CD4-positive, alpha-beta T cell treated with Interleukin-6 for 4 hours (primary cell): ENCODE measurements around the gene OR13J1.

ENCODE experiments used
- DNase-seq: peaks from one replicate; pipeline ENCODE4 v3.0.0-alpha.2; 2020; ENCODE audit warnings: mixed read lengths

Gene OR13J1

DNA sequence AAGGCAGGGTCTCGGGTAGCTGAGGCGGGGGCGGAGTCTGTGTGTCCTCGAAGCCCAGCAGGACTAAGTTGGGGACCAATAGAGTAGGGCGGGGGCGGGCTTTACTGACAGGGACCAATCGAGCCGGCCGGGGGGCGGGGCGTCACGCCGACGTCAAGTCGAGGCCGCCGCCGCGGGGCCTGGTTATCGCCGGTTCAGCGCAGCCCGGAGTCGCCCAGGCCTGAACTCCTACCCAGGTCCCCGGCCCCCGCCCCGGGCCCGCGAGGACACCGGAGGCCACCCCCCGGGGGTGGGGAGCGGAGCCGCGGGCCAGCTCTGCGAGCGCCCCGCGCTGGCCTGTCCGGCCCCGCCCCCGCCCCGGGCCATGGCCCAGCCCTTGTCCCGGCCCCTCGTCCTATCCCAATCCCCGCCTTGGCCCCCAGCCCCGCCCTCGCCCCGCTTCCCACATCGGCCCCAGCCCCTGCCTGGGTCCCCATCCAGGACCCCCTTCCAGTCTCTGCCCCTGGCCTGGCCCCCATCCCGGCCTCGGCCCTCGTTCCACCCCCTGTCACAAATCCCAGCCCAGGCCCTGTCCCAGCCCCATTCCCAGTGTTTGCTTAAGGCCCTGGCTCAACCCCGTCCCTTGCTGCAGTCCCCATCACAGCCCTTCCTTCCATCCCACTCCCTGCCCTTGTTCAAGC is 41.0 kb downstream of the OR13J1 start, which contains the start of gene TMEM8B:
Gene TMEM8B (plus strand): TSS at position 145 of the 680 bp plus-strand sequence. CDS start 220 bp downstream, at position 365.
- DNase-seq: peak; percentile 98

DNA sequence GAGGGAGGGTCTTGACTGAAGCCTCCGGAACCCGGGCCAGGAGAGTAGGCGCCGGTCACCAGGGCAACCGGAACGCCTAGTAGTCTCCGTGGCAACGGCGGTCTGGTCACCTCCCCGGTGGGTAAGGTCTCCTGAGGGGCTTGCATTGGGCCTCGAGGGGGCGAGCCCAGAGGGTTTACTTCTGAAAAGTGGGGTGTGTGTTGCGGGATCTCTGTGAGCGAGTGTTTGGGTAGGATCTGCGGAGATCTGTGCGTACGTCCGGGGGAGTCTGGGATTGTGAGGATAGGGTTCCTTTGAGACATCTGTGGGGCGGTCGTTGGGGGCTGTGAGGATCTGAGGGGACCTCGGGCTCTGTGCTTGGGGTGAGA is 41.5 kb downstream of the OR13J1 start, which contains the start of gene FAM221B:
Gene FAM221B (minus strand): TSS at position 17 of the 368 bp plus-strand sequence. CDS start 2,571 bp downstream, outside the sequence.
- peak; percentile 39 for DNase-seq

DNA sequence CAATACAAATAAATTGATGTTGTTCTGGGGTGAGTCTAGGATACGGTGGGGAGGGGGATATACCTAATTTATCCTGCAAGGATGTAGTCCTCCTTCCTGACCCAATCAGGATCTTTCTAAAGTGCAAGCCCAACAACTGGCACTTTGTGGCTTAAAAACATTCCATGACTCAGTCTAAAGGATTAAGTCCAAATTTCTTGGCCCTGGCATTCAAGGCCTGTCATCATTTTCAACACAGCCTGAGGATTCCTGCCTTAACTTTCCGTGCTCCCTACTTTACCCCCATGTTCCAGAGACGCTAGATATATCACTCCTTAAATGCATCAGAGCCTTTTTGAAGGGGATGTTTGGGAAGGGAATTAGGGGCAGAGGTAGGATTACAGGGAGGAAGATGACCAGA is 42.7 kb downstream of the OR13J1 start:
- DNase-seq: no peak

- DNase-seq: peak; percentile 36
Measured at GRCh38 chr9:35826071-35826701, 44.0 kb downstream of the OR13J1 start.

GRCh38 chr9:35822926-35823325 is 47.3 kb downstream of the OR13J1 start:
- no peak for DNase-seq

DNA sequence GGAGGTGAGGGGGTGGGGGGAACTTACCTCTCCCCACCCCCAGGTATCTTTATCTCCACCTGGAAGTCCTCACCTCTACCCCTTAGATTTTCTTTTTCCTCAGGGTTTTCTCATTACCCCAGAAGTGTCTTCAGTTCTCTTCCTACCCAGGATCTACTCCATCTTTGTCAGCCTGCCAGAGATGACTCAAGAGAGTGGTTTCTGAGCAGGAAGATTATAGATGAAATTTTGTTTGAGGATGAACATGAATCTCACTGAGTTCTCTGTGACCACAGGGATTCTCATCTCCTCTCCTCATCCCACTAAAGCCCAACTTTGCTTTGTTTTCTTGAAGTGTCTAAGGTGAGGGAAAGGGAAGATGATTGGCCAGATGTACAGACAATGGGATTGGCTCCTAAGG is 50.1 kb downstream of the OR13J1 start:
- no peak for DNase-seq
